Activated naive CD8-positive, alpha-beta T cell treated with anti-CD3 and anti-CD28 coated beads, Interleukin-2, amount 10 ng/mL, durations not matched to agents 7 days and 5 days (primary cell): ENCODE results near the gene NRCAM. TPM values are rescaled to one million over a fixed set of nuclear protein-coding genes. Genes with fewer than 3 reads are reported as not detected.
A peak's percentile ranks its signal among the peaks of the same experiment; 100 is the strongest.
"Not testable (repeated sequence)": the region's sequence is repeated elsewhere in the genome, so short reads cannot be mapped to it uniquely, and the experiment has no call there.

ENCODE experiments used
- ATAC-seq: fragments of 150-1000 bp; cut with Tn5 transposase; one replicate; pipeline ENCODE4 v1.10.0; 2021; ENCODE audit warnings: low read depth, moderate library complexity
- POLR2A ChIA-PET: fragments of 350-600 bp; sonication (Branson Sonifier 250); formaldehyde crosslinking; loops from one replicate; lab custom pipeline; 2021; ENCODE audit warnings: antibody characterized with exemption; lab: Charles Lee
- DNase-seq: peaks from one replicate; pipeline ENCODE4 v3.0.0; 2021
- H3K27ac Mint-ChIP-seq: one replicate; pipeline ENCODE4 v1.8.0; 2022; ENCODE audit warnings: mild to moderate bottlenecking, mixed read lengths
- H3K27me3 Mint-ChIP-seq: one replicate; pipeline ENCODE4 v1.8.0; 2022; ENCODE audit warnings: mild to moderate bottlenecking, moderate library complexity, mixed read lengths
- H3K36me3 Mint-ChIP-seq: one replicate; pipeline ENCODE4 v1.8.0; 2021; ENCODE audit warnings: mild to moderate bottlenecking, mixed read lengths
- H3K4me1 Mint-ChIP-seq: one replicate; pipeline ENCODE4 v1.8.0; 2021; ENCODE audit warnings: mixed read lengths
- H3K4me3 Mint-ChIP-seq: one replicate; pipeline ENCODE4 v1.8.0; 2022; ENCODE audit warnings: mild to moderate bottlenecking, moderate library complexity, mixed read lengths
- H3K9me3 Mint-ChIP-seq: one replicate; pipeline ENCODE4 v1.8.0; 2021; ENCODE audit warnings: mixed read lengths
- total RNA-seq, 2 experiments: library from RNA; stranded (reverse); gene quantifications; one replicate each; pipeline ENCODE4 v1.2.3, GENCODE V29; 2021

The NRCAM gene
- total RNA-seq, 2 experiments from 2014 or later: 0.50 to 0.99 TPM

DNA sequence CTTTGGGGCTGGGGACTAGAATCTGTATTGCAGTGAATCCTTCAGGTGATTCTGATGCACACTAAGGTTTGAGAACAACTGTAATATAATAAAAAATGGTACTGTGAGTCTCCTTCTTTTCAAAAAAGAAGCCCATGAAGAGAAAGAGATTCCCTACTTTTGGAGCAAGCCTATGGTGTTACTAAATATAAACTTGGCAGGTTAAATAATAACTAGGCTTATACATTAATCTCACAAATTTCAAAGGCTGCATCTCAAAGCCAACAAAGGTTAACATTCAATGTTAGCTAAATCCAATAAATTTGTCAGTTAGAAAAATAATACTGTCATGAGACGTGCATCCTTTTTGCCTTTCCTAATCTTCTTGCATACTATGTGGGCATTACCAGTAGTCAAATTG lies 166.4 kb downstream of the NRCAM start:
- Mint-ChIP-seq H3K36me3 (no peaks in the 10 kb centered on the region), H3K9me3 (peaks cover 2% of the 10 kb centered on the region), H3K4me1 (peaks cover 2% of the 10 kb centered on the region), H3K27ac (no peak overlapping the region), H3K4me3 (no peak overlapping the region), H3K27me3 (no peaks in the 10 kb centered on the region)
- POLR2A ChIA-PET: no interaction called here
- DNase-seq (no peak), ATAC-seq (no peak)

DNA sequence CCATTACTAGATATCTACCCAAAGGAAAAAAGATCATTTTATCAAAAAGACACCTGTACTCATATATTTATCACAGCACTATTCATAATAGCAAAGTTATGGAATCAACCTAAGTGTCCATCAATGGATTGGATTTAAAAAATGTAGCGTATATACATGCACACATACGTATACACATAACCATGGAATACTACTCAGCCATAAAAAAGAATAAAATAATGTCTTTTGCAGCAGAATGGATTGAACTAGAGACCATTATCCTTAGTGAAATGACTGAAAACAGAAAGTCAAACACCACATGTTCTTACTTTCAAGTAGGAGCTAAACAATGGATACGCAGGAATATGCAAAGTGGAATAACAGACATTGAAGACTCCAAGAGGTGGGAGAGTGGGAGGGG lies 168.4 kb downstream of the NRCAM start:
- H3K27ac Mint-ChIP-seq: no peak overlapping the region
- POLR2A ChIA-PET: no interaction called here
- DNase-seq (no peak), ATAC-seq (no peak)
- H3K27me3 Mint-ChIP-seq: no peaks in the 10 kb centered on the region
- H3K9me3 Mint-ChIP-seq: no peaks in the 10 kb centered on the region
- H3K4me1 Mint-ChIP-seq: peaks cover 8% of the 10 kb centered on the region
- H3K4me3 Mint-ChIP-seq: no peak overlapping the region
- H3K36me3 Mint-ChIP-seq: no peaks in the 10 kb centered on the region

DNA sequence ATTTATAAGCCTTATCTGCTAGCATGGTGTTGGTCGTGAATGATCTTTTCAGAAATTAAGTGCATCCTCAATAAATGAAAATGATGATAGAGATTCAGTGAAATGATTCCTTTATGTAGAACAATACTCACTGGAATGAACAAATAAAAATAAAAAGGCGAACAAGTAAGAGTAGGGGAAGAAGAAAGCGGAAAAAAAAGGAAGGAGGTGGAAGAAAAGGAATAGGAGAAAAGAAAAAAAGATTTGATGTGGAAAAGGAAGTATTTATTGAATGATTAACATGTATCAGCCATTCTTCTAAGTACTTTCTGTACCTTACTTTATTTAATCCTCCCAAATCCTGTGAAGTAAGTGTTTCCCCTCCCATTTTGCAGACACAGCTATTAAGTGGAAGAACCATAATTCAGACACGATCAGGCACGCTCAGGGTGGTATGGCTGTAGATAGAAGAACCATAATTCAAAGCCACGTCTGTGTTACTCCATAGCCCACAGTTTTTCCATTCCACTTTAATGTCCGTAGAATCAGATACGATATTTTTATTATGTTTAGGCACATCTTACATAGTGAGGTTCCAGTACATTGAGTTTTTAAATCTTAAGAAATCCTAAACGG lies 169.8 kb downstream of the NRCAM start:
- no peak for DNase-seq
- Mint-ChIP-seq H3K9me3 (no peaks in the 10 kb centered on the region), H3K27ac (no peak overlapping the region), H3K27me3 (no peaks in the 10 kb centered on the region), H3K4me1 (peaks cover 8% of the 10 kb centered on the region), H3K36me3 (no peaks in the 10 kb centered on the region), H3K4me3 (no peak overlapping the region)
- ATAC-seq: no peak
- POLR2A ChIA-PET: no interaction called here

DNA sequence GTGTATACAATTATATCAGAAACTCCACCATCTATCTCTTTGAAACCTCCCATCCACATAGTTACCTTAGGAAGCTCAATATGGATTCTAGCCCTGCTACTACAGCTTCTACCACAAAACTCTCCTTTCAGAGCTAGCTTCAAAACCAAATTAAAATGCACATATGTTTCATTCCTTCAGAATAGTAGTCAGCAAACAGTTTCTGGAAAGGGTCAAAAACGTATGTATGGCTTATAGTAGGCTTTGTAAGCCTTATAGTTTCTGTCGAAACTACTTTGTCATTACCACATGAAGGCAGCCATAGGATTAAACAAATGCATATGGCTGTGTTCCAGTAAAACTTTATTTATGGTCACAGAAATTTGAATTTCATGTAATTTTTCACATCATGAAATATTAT lies 170.5 kb downstream of the NRCAM start:
- H3K4me3 Mint-ChIP-seq: no peak overlapping the region
- H3K27me3 Mint-ChIP-seq: no peaks in the 10 kb centered on the region
- no peaks in the 10 kb centered on the region for H3K9me3 Mint-ChIP-seq
- no peaks in the 10 kb centered on the region for H3K36me3 Mint-ChIP-seq
- DNase-seq (no peak), ATAC-seq (no peak)
- no peak overlapping the region for H3K27ac Mint-ChIP-seq
- POLR2A ChIA-PET: no interaction called here
- peaks cover 8% of the 10 kb centered on the region for H3K4me1 Mint-ChIP-seq

DNA sequence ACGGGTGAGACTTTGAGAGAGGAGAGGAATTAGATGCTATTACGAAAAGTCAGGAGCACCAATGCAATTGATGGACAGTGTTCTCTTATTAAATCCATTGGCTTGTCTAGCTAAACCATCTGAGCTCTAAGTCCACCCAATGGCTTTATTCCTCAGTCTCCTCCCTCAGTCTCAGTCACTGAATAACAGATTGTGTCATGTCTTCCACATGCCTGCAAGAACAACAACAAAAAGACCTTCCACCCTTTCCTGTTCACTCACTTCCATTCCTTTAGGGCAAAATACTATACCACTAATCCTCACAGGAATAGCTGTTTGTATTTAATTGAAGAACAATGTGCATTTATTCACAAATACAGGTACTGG lies 171.2 kb downstream of the NRCAM start:
- ATAC-seq (no peak), DNase-seq (no peak)
- H3K27me3 Mint-ChIP-seq: no peaks in the 10 kb centered on the region
- no peak overlapping the region for H3K27ac Mint-ChIP-seq
- no peak overlapping the region for H3K4me3 Mint-ChIP-seq
- H3K9me3 Mint-ChIP-seq: no peaks in the 10 kb centered on the region
- H3K36me3 Mint-ChIP-seq: no peaks in the 10 kb centered on the region
- POLR2A ChIA-PET: no interaction called here
- H3K4me1 Mint-ChIP-seq: peaks cover 8% of the 10 kb centered on the region

DNA sequence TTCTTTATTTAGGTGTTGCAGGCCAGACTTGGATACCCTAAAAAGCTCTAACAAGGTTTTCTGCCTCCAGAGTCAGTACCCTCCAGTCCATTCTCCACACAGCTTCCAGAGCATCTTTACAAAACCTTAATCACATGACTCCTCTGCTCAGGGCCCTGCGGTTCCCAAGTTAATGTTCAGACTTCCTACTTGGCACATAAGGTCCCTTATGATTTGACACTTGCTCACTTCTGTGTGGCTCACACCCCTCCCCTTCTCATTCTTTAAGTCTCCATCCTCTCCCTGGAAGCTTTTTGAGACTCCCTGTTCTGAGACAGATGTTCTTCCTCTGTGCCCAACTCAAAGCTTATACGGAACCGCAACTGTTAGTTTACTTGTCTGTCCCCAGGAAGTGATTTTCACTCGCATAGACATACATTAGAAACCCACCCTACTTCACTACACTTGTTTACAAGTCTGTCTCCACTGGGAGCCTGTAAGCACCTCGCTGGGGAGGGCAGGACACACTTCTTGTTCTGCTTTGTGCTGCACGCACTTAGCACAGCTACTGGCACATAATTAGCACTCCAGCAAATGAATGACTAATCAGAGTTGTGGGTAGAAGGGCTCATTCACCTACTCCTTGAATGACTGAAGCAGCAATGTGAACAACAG lies 171.8 kb downstream of the NRCAM start:
- ATAC-seq: no peak
- no peaks in the 10 kb centered on the region for H3K36me3 Mint-ChIP-seq
- no peak overlapping the region for H3K27ac Mint-ChIP-seq
- H3K4me1 Mint-ChIP-seq: peaks cover 8% of the 10 kb centered on the region
- no peak for DNase-seq
- no peaks in the 10 kb centered on the region for H3K27me3 Mint-ChIP-seq
- POLR2A ChIA-PET: no interaction called here
- H3K4me3 Mint-ChIP-seq: peak overlapping the region; percentile 24
- no peaks in the 10 kb centered on the region for H3K9me3 Mint-ChIP-seq

DNA sequence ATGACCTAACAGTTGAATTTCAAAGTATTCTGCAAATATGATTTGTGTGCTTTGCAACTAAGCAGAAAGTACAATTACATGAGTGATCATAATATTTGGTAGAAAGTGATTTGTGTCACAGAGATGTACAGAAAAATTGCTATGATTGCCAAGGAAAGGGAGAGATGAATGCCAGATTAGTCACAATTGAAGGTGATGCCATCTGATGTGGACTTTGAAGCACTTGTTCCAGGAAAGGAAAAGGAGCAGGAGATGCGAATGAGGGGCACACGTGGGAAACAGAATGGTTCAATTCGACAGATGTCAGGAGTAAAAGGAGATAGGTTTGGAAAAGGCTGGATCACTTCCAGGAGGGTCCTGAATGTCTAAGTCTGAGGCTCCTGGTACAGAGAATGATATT lies 173.0 kb downstream of the NRCAM start:
- no peaks in the 10 kb centered on the region for H3K36me3 Mint-ChIP-seq
- peaks cover 8% of the 10 kb centered on the region for H3K4me1 Mint-ChIP-seq
- H3K27me3 Mint-ChIP-seq: no peaks in the 10 kb centered on the region
- H3K9me3 Mint-ChIP-seq: no peaks in the 10 kb centered on the region
- H3K4me3 Mint-ChIP-seq: no peak overlapping the region
- DNase-seq (no peak), ATAC-seq (no peak)
- POLR2A ChIA-PET: no interaction called here
- H3K27ac Mint-ChIP-seq: no peak overlapping the region

DNA sequence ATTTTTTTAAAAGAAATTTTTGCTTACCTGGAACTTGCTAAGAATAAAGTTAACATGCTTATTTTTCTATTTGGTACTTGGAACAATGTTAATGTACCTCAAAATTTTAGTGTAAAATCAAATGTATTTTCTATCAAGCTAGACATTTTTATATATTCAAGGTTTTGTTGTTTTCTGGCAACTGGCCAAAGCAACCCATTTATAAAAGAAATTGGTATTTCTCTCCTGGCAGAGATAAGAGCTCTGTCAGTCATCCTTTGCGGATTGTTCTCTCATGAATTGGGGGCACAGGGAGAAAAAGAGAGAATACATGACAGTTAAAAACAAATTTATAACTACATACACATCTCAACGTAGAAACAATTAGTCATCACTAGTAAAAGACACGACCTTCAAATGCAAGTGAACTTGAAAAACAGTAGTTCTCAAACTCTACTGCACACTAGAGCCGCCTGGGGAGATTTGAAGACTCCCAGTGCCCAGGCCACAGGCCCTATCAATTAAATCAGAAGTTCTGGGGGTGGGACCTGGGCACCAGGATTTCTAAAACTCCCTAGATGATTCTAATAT lies 173.7 kb downstream of the NRCAM start:
- POLR2A ChIA-PET: no interaction called here
- ATAC-seq (no peak), DNase-seq (no peak)
- Mint-ChIP-seq H3K4me3 (no peak overlapping the region), H3K27ac (no peak overlapping the region), H3K4me1 (peaks cover 8% of the 10 kb centered on the region), H3K27me3 (no peaks in the 10 kb centered on the region), H3K36me3 (no peaks in the 10 kb centered on the region), H3K9me3 (no peaks in the 10 kb centered on the region)

DNA sequence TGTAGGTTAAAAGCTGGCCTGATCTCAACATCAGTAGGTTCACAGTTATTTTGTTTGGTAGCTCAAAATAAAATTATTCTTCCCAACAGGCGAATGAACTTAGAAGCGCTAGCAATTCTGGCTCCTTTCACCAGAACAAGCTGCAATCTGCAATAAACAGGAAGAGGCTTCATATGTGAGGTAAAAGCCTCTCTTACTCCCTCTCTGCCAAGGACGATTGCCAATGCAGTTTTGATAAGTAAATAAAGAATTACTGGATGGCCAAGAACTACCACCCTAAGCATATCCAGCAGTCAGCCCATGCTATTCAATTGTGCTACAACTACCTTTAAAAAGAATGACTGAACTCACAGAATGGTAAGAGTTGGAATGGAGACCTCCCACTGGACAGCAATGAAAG lies 176.1 kb downstream of the NRCAM start:
- Mint-ChIP-seq H3K36me3 (no peaks in the 10 kb centered on the region), H3K27me3 (no peaks in the 10 kb centered on the region), H3K27ac (no peak overlapping the region), H3K9me3 (peaks cover 4% of the 10 kb centered on the region), H3K4me1 (peaks cover 8% of the 10 kb centered on the region), H3K4me3 (no peak overlapping the region)
- POLR2A ChIA-PET: no interaction called here
- ATAC-seq (no peak), DNase-seq (no peak)

DNA sequence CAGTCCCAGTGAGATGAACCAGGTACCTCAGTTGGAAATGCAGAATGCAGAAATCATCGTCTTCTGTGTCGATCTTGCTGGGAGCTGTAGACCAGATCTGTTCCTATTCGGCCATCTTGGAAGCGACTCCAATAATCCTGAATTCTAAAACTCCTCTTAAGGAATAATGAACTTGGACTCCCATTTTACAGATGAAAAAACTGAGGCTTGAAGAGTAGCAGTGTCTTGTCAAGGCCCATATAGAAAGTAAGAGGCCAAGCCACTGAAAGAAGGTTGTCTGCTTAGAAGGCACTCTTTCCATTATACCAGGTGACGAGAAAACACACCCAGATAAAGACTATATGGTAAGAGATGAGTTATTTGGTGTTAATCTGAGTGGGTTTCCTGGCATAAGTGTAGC lies 177.5 kb downstream of the NRCAM start:
- Mint-ChIP-seq H3K27ac (no peak overlapping the region), H3K9me3 (peaks cover 4% of the 10 kb centered on the region), H3K4me3 (no peak overlapping the region), H3K4me1 (no peaks in the 10 kb centered on the region), H3K27me3 (no peaks in the 10 kb centered on the region), H3K36me3 (no peaks in the 10 kb centered on the region)
- POLR2A ChIA-PET: no interaction called here
- DNase-seq (no peak), ATAC-seq (no peak)

DNA sequence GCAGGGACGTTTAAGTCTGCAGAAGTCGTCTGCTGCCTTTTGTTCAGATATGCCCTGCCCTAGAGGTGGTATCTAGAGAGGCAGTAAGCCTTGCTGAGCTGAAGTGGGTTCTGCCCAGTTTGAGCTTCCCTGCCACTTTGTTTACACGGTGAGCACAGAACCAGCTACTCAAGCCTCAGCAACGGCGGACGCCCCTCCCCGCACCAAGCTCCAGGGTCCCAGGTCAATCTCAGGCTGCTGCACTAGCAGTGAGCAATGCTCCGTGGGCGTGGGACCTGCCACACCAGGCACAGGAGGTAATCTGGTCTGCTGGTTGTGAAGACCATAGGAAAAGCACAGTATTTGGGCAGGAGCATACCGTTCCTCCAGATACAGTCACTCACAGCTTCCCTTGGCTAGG lies 178.0 kb downstream of the NRCAM start:
- no peaks in the 10 kb centered on the region for H3K4me1 Mint-ChIP-seq
- ATAC-seq (no peak), DNase-seq (no peak)
- no peak overlapping the region for H3K4me3 Mint-ChIP-seq
- H3K27ac Mint-ChIP-seq: no peak overlapping the region
- H3K9me3 Mint-ChIP-seq: peaks cover 4% of the 10 kb centered on the region
- no peaks in the 10 kb centered on the region for H3K36me3 Mint-ChIP-seq
- POLR2A ChIA-PET: no interaction called here
- H3K27me3 Mint-ChIP-seq: no peaks in the 10 kb centered on the region

DNA sequence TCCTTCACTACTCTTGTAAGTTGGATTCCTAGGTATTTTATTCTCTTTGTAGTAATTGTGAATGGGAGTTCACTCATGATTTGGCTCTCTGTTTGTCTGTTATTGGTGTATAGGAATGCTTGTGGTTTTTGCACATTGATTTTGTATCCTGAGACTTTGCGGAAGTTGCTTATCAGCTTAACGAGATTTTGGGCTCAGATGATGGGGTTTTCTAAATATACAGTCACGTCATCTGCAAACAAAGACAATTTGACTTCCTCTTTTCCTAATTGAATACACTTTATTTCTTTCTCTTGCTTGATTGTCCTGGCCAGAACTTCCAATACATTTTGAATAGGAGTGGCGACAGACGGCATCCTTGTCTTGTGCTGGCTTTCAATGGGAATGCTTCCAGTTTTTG lies 181.8 kb downstream of the NRCAM start:
- POLR2A ChIA-PET: not testable (repeated sequence)

DNA sequence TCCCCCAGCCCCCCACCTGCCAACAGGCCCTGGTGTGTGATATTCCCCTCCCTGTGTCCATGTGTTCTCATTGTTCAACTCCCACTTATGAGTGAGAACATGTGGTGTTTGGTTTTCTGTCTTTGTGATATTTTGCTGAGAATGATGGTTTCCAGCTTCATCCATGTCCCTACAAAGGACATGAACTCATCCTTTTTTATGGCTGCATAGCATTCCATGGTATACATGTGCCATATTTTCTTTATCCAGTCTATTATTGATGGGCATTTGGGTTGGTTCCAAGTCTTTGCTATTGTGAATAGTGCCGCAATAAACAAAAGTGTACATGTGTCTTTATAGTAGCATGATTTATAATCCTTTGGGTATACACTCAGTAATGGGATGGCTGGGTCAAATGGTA lies 183.3 kb downstream of the NRCAM start:
- H3K27me3 Mint-ChIP-seq, H3K9me3 Mint-ChIP-seq, H3K27ac Mint-ChIP-seq, POLR2A ChIA-PET, H3K4me1 Mint-ChIP-seq, H3K4me3 Mint-ChIP-seq, DNase-seq, H3K36me3 Mint-ChIP-seq, ATAC-seq: not testable (repeated sequence)

More for the DNA sequence above, 181.8 kb downstream of the NRCAM start:
- H3K27me3 Mint-ChIP-seq, H3K9me3 Mint-ChIP-seq, DNase-seq, H3K27ac Mint-ChIP-seq, H3K4me1 Mint-ChIP-seq, H3K4me3 Mint-ChIP-seq, ATAC-seq, H3K36me3 Mint-ChIP-seq: not testable (repeated sequence)

DNA sequence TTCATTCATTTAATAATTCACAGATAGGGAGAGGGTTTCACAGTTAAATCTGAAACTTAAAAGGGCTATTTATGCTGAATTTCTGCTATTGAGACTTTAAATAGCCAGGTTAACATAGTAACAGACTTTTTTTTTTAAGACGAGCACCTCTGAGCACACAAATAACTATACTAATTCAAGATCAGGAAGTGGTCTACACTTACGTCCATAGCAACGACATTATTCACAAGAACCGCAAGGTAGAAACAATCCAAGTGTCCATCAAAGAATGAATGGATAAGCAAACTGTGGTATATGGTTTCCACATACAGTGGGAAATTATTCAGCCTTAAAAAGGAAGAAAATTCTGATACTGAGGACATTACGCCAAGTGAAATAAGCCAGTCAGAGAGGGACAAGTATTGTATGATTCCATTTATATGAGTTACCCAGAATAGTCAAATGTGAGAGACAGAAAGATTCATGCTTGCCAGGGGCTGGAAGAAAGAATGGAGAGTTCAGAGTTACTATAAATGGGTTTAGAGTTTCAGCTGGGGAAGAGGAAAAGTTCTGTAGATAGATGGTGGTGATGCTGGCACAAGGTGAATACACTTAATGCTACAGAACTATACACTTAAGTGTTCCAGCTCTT lies 185.7 kb downstream of the NRCAM start:
- no peak for ATAC-seq
- no peak for DNase-seq
- H3K36me3 Mint-ChIP-seq: no peaks in the 10 kb centered on the region
- H3K9me3 Mint-ChIP-seq: no peaks in the 10 kb centered on the region
- POLR2A ChIA-PET: no interaction called here
- peaks cover 7% of the 10 kb centered on the region for H3K4me1 Mint-ChIP-seq
- H3K27ac Mint-ChIP-seq: no peak overlapping the region
- H3K4me3 Mint-ChIP-seq: no peak overlapping the region
- no peaks in the 10 kb centered on the region for H3K27me3 Mint-ChIP-seq
